GM06990 (cell line): ENCODE measurements around the gene RAB27A.

Experiments used
- DNase-seq: peaks from one replicate; pipeline ENCODE4 v3.0.0-alpha.2; 2011; ENCODE audit not compliant: insufficient read length; ENCODE audit errors: extremely low read depth
- H3K27me3 ChIP-seq: replicated peaks from 2 replicates; pipeline ENCODE4 v1.6.0; 2011; ENCODE audit warnings: low read length; ENCODE audit not compliant: control insufficient read depth, insufficient read depth
- H3K36me3 ChIP-seq: 2 replicates; pipeline ENCODE4 v1.5.1; 2011; ENCODE audit warnings: low read length; ENCODE audit not compliant: control insufficient read depth, insufficient read depth
- H3K4me3 ChIP-seq: replicated peaks from 2 replicates; pipeline ENCODE4 v1.5.1; 2011; ENCODE audit warnings: low read depth, mild to moderate bottlenecking, control low read depth, low read length
- CTCF ChIP-seq: IDR thresholded peaks from 2 replicates; pipeline ENCODE4 v1.5.1; 2011; ENCODE audit warnings: low read length, control low read depth, mild to moderate bottlenecking, inconsistent platforms; ENCODE audit not compliant: insufficient read depth, poor library complexity, severe bottlenecking

The RAB27A gene

GRCh38 chr15:55237219-55238130 lies 52.1 kb downstream of the RAB27A start:
- no peaks in the 10 kb centered on the region for H3K36me3 ChIP-seq

GRCh38 chr15:55235546-55236036 lies 54.0 kb downstream of the RAB27A start:
- Histone ChIP-seq H3K4me3 (no peak overlapping the region), H3K27me3 (no peaks in the 10 kb centered on the region), H3K36me3 (no peaks in the 10 kb centered on the region; the same call in 1 of the 2 replicates)
- no peak for DNase-seq
- no peak for TF ChIP-seq CTCF

More at GRCh38 chr15:55237219-55238130, 52.1 kb downstream of the RAB27A start:
- DNase-seq, result no peak
- no peak for TF ChIP-seq CTCF
- Histone ChIP-seq H3K27me3 (no peaks in the 10 kb centered on the region), H3K4me3 (no peak overlapping the region)

- Histone ChIP-seq H3K4me3 (no peak overlapping the region), H3K36me3 (peaks cover 2% of the 10 kb centered on the region), H3K27me3 (no peaks in the 10 kb centered on the region)
- DNase-seq, result no peak
- TF ChIP-seq CTCF, result no peak
These were observed 54.9 kb downstream of the RAB27A start for GRCh38 chr15:55234800-55235104.

GRCh38 chr15:55234104-55234799 lies 55.4 kb downstream of the RAB27A start:
- peaks cover 2% of the 10 kb centered on the region for H3K36me3 ChIP-seq
- TF ChIP-seq CTCF, result no peak
- no peaks in the 10 kb centered on the region for H3K27me3 ChIP-seq
- DNase-seq, result no peak
- no peak overlapping the region for H3K4me3 ChIP-seq

- TF ChIP-seq CTCF, result no peak
- DNase-seq, result no peak
- H3K27me3 ChIP-seq, result no peaks in the 10 kb centered on the region
- peaks cover 2% of the 10 kb centered on the region for H3K36me3 ChIP-seq
- no peak overlapping the region for H3K4me3 ChIP-seq
These were observed 58.2 kb downstream of the RAB27A start for GRCh38 chr15:55231455-55231854.
